Activated T-cell treated with anti-CD3 and anti-CD28 coated beads for 4 hours (primary cell): ENCODE results near the gene MIS18BP1.
"Not testable (repeated sequence)": the region's sequence is repeated elsewhere in the genome, so short reads cannot be mapped to it uniquely, and the experiment has no call there.

ENCODE experiments used
- DNase-seq: peaks from one replicate; pipeline ENCODE4 v3.0.0-alpha.2; 2020

The MIS18BP1 gene

DNA sequence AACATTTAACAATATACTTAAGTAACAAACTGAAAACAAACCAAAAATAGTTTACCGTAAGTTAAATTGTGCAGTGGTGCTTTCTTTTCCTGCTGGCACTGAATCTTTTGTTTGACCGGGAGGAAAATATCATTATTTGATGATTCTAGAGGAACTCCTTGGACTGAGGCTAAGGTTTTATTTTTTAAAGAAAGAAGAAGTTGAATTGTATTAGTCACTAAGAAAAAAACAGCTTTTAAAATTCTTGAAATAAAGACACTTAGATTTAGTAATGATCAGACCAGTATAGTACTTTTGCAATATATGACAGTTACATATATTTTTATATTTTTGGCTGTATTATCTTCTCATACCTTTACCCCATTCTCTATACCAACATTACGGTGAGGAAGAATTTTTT is 10.3 kb downstream of the MIS18BP1 start:
- no peak for DNase-seq

DNA sequence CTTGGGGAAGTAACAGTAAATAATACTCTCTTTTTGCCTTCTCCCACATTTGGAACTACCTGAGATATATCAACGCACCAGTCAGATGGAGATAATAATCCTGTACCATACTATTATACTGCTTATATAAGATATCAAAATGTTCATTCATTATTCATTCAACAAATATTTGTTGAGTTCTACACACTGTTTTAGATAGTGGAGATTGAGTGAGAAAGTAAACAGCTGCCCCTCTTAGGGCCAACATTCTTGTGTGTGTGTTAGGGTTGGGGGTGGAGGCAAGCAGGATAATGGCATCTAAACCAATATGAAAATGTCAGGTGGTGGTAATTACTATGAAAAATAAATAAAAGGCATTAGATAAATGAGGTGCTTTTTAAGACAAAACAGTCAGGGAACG is 14.0 kb downstream of the MIS18BP1 start:
- DNase-seq, result no peak

DNA sequence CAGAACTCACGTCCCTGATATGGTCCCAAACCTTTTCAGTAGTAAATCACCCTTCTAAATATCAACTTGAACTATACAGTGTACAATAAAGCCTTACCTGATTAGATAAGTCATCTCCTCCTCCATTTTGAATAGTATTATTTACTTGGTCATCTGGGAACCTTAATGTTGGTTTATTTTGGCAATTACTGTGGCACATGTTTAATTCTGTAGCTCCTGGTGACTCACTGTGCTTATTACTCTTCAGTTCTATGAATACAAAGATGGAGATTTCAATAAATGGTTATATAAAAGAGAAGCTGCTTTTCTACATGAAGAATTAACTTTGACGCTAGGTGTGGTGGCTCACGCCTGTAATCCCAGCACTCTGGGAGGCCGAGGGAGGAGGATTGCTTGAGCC is 25.4 kb downstream of the MIS18BP1 start:
- DNase-seq, result no peak

DNA sequence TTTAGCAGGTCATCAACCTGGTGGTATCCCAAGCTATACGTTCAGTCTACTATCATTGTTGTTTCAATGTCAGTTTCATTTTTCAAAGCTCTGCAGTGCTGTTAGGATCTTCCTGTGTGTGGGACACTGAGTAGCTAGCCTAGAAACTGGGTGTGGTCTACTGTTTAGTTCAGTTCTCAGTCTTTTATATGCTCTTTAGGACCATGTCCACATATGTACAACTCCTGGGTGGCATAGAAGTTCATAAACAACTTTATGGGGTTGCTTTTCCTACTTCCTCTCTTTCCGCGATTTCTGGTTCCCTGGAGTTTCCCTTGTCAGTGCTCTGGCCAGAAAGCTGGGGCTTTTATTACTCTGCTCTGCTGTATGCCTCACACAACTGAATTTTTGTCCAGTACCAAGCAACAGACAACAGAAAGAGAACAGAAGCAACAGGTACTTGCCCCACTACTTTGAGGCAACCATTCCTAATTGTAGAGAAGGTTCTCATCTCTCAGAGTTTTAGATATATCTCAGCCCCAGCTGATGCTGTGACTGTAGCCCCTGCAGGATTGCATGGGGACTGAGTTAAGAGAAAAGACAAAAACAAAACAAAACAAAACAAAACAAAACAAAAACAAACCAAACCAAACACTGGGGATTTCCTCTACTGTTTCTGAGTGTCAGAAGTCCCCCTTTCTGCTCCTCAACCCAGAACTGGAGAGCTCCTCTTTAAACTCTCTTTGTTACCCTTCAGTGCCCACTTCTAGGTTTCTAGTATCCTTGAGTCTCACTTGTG is 30.3 kb downstream of the MIS18BP1 start:
- DNase-seq, result no peak

DNA sequence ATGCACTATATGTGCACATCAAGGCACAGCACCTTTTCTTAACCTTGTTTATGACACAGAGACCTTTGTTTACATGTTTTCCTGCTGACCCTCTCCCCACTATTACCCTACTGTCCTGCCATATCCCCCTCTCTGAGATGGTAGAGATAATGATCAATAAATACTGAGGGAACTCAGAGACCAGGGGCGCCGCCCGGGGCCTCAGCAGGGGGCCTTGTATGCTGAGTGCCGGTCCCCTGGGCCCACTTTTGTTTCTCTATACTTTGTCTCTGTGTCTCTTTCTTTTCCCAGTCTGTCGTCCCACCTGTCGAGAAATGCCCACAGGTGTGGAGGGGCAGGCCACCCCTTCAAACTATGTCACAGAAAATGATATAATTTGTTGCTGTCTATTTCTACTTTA is 38.7 kb downstream of the MIS18BP1 start:
- not testable (repeated sequence) for DNase-seq

DNA sequence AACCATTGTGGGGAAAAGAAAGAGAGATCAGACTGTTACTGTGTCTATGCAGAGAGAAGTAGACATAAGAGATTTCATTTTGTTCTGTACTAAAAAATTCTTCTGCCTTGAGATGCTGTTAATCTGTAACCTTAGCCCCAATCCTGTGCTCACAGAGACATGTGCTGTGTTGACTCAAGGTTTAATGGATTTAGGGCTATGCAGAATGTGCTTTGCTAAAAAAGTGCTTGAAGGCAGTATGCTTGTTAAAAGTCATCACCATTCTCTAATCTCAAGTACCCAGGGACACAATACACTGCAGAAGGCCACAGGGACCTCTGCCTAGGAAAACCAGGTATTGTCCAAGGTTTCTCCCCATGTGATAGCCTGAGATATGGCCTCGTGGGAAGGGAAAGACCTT is 39.3 kb downstream of the MIS18BP1 start:
- not testable (repeated sequence) for DNase-seq

DNA sequence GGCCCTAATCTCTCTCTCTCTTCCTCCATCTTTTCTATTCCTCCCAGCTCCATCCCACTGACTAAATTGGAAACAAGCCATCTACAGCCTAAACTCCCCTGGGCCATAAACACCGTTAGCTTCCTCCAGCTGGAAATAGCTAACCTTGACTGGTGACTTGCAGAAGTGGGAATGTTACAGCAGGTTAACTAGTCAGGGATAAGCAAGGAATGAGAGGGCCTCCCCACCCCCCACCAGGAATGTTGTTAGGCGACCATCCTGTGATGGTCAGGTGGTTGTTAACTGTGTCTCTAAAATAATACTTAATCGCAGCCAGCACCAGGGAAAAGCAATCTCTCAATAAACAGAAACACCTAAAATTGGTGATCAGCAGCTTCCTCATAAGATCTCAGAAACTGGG is 40.8 kb downstream of the MIS18BP1 start:
- no peak for DNase-seq

DNA sequence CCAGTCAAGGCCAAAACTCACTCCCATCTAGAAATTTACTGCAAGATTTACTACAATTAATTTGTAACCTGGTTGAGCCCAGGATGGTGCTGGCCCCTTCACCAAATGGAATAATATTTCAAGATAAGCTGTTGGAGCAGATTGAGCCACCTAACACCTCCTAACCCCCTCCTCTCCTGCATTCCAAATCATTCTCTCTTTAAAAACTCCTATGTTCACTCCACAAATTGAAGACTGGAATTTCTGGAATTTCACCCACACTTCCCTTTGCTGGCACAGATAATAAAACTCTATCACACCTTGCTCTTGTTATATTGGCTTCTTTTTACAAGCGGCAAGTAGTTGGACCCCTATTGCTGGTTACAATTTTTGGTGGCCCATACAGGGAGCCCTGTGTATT is 41.7 kb downstream of the MIS18BP1 start:
- no peak for DNase-seq

DNA sequence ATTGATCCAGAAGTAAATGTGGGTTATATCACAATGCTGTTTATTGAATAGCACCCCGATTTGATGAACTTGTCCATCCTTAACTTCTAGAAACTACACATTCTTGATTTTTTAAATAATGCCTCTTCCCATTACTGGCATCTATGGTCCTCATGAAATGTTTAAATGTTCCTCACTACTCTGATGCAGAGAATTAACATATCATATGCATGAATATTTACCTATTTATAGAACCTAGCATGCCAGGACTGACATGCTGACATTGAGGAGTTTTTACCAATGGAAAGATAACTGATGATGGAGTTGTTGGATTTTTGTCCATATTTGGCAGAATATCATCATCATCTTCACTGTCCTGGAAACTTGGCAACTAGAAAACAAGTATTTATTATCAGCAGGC is 42.8 kb downstream of the MIS18BP1 start:
- no peak for DNase-seq

DNA sequence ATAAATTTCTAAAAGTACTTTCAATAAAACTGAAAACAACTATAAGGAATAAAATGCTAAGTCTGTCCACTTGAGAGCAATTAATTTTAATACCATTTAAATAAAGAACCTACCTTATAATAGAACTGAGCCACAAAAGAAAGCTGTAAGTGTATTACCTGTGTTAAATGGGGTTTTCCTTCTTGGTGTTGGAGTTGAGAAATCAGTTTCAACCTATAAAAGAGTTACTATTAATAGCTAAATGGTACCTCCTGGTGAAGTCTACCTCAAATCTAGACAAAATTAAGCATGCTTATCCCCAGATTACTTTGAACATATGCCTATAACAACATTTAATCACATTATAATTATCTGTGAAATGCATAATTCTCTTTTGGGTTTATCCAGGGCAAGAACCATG is 48.8 kb downstream of the MIS18BP1 start:
- no peak for DNase-seq

DNA sequence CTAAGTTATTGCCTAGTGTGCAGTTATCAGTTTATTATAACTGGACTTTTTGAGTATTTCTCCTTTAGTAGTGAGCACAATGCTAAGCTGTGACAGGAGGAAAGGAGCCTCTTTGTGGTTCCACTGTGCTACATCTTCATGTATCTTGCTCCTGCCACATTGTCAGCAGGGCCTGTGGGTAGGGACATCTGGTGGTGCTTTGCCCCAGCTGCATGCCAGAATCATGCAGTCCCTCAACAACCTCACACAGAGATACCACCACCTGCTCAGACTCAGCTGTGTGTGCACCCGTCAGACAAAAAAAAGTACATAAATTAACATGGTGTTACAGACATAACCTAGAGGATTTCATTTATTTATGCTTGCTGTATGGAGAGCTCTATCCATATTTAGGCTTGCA is 51.1 kb downstream of the MIS18BP1 start:
- DNase-seq, result peak; percentile 2

DNA sequence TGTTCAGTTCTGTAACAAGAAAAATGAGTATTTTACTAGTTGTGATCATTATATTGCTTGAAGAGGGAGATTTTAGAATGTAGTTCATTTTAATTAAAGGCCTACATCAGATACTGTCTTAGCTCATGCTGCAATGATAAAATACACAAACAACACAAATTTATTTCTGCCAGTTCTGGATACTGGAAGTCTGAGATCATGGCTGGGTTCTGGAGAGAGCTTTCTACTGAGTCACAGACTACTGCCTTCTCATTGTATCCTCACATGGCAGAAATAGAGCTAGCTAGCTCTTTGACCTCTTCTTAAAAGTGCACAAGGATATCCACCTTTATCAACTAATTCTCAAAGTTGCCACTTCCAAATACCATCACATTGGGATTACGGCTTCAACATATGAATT is 53.8 kb downstream of the MIS18BP1 start:
- DNase-seq, result no peak

DNA sequence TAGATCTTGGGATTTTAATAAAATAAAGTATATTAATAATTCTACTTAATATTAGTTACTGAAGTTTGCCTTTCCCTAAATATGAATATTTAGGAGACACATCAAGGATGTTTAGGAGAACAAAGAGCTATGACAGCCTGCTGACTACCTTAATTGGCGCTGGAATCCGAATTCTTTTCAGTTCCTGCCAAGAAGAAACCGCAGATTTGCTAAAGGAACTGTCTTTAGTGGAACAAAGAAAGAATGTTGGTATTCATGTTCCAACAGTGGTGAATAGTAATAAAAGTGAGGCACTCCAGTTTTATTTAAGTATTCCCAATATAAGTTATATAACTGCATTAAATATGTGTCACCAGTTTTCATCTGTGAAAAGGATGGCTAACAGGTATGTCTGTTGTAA is 54.5 kb downstream of the MIS18BP1 start:
- DNase-seq, result no peak

DNA sequence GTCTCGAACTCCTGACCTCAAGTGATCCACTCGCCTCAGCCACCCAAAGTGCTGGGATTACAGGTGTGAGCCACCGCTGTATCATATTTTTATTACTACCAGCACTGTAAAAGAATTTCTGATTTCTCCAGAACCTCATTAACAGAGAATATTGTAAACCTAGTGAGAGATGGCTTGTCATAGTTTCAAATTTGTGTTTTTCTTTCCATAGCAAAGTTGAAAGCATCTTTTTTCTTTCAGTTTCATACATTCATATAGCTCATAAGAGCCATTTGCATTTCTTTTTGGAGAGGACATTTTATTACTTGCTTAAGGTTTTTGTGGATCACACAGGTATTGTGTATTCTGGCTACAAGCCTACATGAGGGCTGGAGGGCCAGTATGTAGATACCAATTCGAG is 58.0 kb downstream of the MIS18BP1 start:
- no peak for DNase-seq

DNA sequence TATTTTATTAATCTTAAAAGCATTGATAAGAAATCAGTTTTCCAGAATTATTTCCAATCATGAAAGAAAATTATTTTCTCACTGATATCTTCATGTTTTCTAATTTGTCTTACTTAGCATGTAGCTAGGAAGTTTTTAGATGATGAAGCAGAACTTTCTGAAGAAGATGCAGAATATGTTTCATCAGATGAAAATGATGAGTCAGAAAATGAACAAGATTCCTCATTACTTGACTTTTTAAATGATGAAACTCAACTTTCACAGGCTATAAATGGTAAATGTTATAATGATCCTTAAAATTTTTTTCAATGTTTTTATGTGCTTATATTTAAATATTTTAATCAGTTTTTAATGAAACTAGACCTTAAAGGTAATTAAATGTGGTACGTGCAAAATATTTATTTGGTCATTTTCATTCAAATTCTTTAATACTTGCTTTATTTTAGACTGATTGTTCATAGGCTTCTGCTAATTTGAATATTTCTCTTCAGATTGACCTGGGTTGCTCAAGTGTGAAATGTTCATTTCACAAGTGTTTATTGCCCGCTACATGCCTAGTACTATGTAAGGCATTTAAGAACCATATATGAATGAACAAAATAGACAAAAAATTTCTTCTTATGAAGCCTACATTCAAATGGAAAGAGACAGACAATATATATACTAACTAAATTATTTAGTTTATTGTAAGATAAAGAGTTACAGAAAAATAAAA is 67.7 kb downstream of the MIS18BP1 start:
- no peak for DNase-seq

DNA sequence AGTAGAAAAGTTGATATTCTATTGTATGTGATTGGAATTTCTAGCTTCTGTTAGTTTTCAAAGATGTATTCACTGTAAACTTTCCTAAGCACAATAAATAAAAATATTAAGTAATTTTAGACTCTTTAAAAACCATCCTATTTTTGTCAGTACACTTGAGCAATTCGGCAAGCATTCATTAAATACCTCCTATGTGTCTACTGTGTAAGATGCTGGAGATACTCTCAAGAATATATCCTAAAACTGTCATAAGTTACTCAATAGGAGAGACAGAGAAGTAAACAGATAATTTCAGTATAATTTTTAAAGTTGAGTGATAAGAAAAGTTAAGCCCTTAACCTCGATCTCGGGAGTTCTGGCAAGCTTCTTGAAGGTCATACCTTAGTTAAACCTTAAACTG is 71.2 kb downstream of the MIS18BP1 start:
- DNase-seq, result no peak

DNA sequence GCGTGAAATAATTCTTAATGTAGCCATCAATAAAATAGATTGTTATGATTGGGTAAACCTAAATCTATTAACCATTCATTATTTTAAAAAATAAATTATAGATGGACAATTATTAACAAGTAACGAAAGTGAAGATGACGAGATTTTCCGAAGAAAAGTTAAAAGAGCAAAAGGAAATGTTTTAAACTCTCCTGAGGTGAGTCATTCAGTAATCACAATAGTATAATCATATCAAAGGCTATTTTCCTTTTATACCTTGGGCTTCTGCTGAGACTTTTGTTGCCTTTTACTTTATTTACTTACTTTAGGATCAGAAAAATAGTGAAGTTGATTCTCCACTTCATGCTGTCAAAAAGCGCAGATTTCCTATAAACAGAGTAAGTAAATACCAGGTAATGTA is 71.7 kb downstream of the MIS18BP1 start:
- no peak for DNase-seq

DNA sequence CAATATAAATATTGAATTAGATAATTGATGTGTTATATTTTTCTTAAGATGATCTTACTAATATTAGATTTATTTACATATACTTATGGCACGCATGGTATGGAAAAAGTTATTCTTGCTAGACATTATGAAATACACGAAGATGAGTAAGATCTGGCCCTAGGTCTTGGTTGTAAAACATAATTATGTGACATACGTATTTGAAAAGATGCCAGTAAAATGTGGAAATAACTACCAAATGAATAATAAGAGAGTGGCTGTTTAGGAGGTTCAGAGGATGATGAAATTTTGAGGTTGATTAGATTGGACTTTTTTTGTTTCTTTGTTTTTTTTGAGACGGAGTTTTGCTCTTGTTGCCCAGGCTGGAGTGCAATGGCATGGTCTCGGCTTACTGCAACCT is 75.9 kb downstream of the MIS18BP1 start:
- no peak for DNase-seq

DNA sequence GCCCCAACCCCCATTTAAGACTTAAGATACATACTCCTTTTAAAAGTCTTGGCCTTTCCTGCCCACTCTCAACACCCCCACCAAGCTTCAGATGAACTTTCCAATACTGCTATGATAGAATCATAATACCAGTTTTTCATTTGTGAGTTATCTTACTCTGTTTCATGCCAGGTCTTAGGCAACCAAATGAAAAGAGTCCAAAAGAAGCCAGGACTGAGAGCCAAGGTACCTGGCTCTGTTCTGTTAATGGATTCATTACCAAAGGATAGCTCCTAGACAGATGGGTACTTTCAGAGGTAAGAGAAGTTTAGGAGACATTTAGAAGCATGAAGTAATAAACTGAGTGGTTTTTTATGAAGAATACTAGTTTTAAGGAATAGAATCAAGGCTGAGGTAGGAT is 83.1 kb downstream of the MIS18BP1 start:
- no peak for DNase-seq

DNA sequence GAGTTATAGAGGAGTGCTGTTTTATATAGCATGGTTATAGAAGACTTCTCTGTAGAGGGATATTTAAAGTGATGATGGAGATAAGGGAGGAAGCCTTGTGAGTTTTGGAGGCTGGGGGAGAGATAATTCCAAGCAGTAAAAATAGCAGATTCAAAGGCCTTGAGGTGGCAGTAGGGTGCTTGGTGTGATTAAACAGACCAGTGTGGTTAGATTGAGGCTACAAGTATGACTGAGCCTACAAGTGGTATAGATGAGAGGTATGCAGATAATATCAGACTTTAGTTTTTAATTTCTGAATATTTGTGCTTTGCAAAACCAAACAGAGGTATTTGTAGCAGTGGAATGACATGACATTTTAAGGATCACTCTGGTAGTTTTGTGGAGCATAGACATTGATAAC is 96.9 kb downstream of the MIS18BP1 start:
- no peak for DNase-seq
